Measurements from ENCODE around the gene CD82. TPM values are rescaled to one million over a fixed set of nuclear protein-coding genes. Genes with fewer than 3 reads are reported as not detected.

The CD82 gene
- total RNA-seq, 5 donors from 2014 or later (not counting 1 experiment from before 2014, with no cell fraction given): 53.4 to 99.6 (median 69.0) TPM

DNA sequence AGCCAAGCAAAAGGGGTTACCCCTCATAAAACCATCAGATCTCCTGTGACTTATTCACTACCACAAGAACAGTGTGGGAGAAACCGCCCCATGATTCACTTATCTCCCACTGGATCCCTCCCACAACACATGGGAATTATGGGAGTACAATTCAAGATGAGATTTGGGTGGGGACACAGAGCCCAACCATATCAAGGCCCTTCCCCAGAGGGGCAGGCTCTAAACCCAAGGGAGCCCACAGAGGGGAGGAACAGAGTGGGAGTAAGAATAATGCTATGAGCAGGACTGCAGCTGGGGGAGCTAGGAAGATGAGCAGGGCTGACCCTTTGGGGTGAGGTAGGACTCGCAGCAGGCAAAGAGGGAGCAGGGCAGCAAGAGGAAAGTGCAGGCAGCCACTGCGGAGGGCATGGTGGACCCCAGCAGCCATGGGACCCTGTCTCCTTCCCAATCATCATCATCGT lies 59.3 kb downstream of the CD82 start:
- Histone ChIP-seq H3K36me3 (ENCODE audit: control insufficient read depth in 2 of 2, extremely low read depth in 1 of 2, insufficient read depth in 1 of 2, low read length in 1 of 2) (peaks cover 0 to 2% of the 10 kb centered on the region in 2 donors), H3K4me3 (ENCODE audit: control insufficient read depth in 1 of 2, extremely low read depth in 1 of 2, low read length in 1 of 2) (no peak overlapping the region), H3K9me3 (no peaks in the 10 kb centered on the region), H3K27me3 (replicated peaks in 1 of 2; ENCODE audit: control insufficient read depth in 2 of 2, extremely low read depth in 1 of 2, insufficient read depth in 2 of 2, low read length in 1 of 2) (no peaks in the 10 kb centered on the region), H3K4me1 (ENCODE audit: control insufficient read depth in 1 of 2, extremely low read depth in 1 of 2, insufficient read depth in 2 of 2, low read length in 2 of 2) (peaks cover 5 to 22% of the 10 kb centered on the region in 2 experiments), H3K27ac (ENCODE audit: low read length) (no peak overlapping the region)
- Mint-ChIP-seq H3K4me1 (peaks cover 15 to 26% (median 25%) of the 10 kb centered on the region in 3 donors), H3K9me3 (no peaks in the 10 kb centered on the region), H3K27ac (peak overlapping the region in 1 of 2 donors; percentile 19), H3K4me3 (no peak overlapping the region), H3K36me3 (peaks cover 9% of the 10 kb centered on the region), H3K27me3 (no peaks in the 10 kb centered on the region)
- WGBS (ENCODE audit: insufficient coverage): 93% methylated on average over 3 of the region's 4 CpGs
- POLR2A ChIA-PET: no interaction called here
- ATAC-seq (replicated peaks in 1 of 4) (no peak), DNase-seq (peak in 3 of 35 experiments; percentile 5 to 22 (median 10))
- CTCF ChIA-PET: interaction anchor here in 1 of 2 donors (2.3 kb wide), 1 partner anchor 8 kb away, joined by 6 read pairs; no protein-coding TSS in a partner anchor

- POLR2A ChIA-PET: no interaction called here
- no peak overlapping the region for H3K27ac ChIP-seq (ENCODE audit: low read length)
- H3K4me3 Mint-ChIP-seq: no peak overlapping the region
- H3K9me3 ChIP-seq: no peaks in the 10 kb centered on the region
- peaks cover 4% of the 10 kb centered on the region for H3K36me3 Mint-ChIP-seq
- H3K36me3 ChIP-seq (ENCODE audit: control insufficient read depth in 2 of 2, extremely low read depth in 1 of 2, insufficient read depth in 1 of 2, low read length in 1 of 2): no peaks in the 10 kb centered on the region
- H3K27ac Mint-ChIP-seq: peak overlapping the region in 1 of 2 donors; percentile 41
- peaks cover 5 to 22% of the 10 kb centered on the region in 2 experiments for H3K4me1 ChIP-seq (ENCODE audit: control insufficient read depth in 1 of 2, extremely low read depth in 1 of 2, insufficient read depth in 2 of 2, low read length in 2 of 2)
- no peaks in the 10 kb centered on the region for H3K9me3 Mint-ChIP-seq
- no peak overlapping the region for H3K4me3 ChIP-seq (ENCODE audit: control insufficient read depth in 1 of 2, extremely low read depth in 1 of 2, low read length in 1 of 2)
- ATAC-seq (replicated peaks in 1 of 4) (no peak), DNase-seq (peak in 4 of 35 experiments; percentile 2 to 12 (median 6))
- no peaks in the 10 kb centered on the region for H3K27me3 Mint-ChIP-seq
- WGBS (ENCODE audit: insufficient coverage): 68% methylated on average over 3 of the region's 7 CpGs
- CTCF ChIA-PET: interaction anchor here (0.5 to 2.3 kb wide), 5 partner anchors 8 to 935 kb away, joined by 3 to 7 read pairs (median 4); no protein-coding TSS in a partner anchor
- peaks cover 15 to 24% (median 19%) of the 10 kb centered on the region in 3 donors for H3K4me1 Mint-ChIP-seq
- H3K27me3 ChIP-seq (replicated peaks in 1 of 2; ENCODE audit: control insufficient read depth in 2 of 2, extremely low read depth in 1 of 2, insufficient read depth in 2 of 2, low read length in 1 of 2): peaks cover 0 to 4% of the 10 kb centered on the region in 2 experiments
These were observed 60.5 kb downstream of the CD82 start for GRCh38 chr11:44625759-44626523.

GRCh38 chr11:44626645-44627044 lies 61.2 kb downstream of the CD82 start:
- DNase-seq: no peak
- peaks cover 15 to 21% (median 19%) of the 10 kb centered on the region in 3 donors for H3K4me1 Mint-ChIP-seq
- Histone ChIP-seq H3K27me3 (replicated peaks in 1 of 2; ENCODE audit: control insufficient read depth in 2 of 2, extremely low read depth in 1 of 2, insufficient read depth in 2 of 2, low read length in 1 of 2) (peaks cover 0 to 4% of the 10 kb centered on the region in 2 experiments), H3K4me1 (ENCODE audit: control insufficient read depth in 1 of 2, extremely low read depth in 1 of 2, insufficient read depth in 2 of 2, low read length in 2 of 2) (peaks cover 5 to 22% of the 10 kb centered on the region in 2 experiments), H3K27ac (ENCODE audit: low read length) (no peak overlapping the region), H3K36me3 (ENCODE audit: control insufficient read depth in 2 of 2, extremely low read depth in 1 of 2, insufficient read depth in 1 of 2, low read length in 1 of 2) (no peaks in the 10 kb centered on the region), H3K9me3 (no peaks in the 10 kb centered on the region), H3K4me3 (ENCODE audit: control insufficient read depth in 1 of 2, extremely low read depth in 1 of 2, low read length in 1 of 2) (no peak overlapping the region)
- ChIA-PET CTCF (interaction anchor here in 1 of 2 donors (0.6 to 2.3 kb wide), 2 partner anchors 10 to 64 kb away, joined by 3 to 6 read pairs; no protein-coding TSS in a partner anchor), POLR2A (interaction anchor here in 1 of 2 donors (0.5 kb wide), 1 partner anchor 102 kb away, joined by 4 read pairs; no protein-coding TSS in a partner anchor)
- ATAC-seq (replicated peaks in 1 of 4): no peak
- no peaks in the 10 kb centered on the region for H3K9me3 Mint-ChIP-seq
- H3K4me3 Mint-ChIP-seq: no peak overlapping the region
- no CpG with 5 or more reads among the region's 2 CpGs for WGBS (ENCODE audit: insufficient coverage)
- no peak overlapping the region for H3K27ac Mint-ChIP-seq
- H3K36me3 Mint-ChIP-seq: peaks cover 4% of the 10 kb centered on the region
- H3K27me3 Mint-ChIP-seq: no peaks in the 10 kb centered on the region

DNA sequence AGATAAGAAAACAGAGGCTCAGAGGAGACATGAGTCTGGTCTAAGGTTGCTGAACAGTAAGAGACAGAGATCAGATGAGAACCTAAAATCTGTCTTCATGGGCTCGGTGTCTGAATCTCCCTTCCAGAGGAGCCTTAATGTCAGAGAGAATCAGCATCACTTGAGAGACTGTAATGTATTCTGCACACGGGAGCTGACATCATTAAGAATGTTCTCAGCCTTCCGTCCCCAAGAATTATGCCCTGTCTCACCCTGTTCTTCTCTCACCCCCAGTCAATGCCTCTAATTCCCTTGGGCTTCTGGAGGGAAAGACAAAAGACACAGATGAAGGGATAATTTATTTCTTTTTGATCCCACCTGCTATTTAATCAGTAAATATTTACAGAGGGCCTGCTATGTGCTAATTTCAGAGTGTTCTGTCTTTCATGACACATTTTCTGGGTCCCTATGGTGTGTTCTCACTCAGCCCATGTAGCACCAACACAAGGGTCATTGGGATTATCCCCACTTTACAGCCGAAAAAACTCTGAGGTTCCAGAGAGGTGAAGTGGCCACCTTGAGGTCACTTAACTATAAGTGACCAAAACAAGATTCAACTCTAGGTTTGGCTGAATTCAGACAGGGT lies 61.8 kb downstream of the CD82 start:
- no peaks in the 10 kb centered on the region for H3K27me3 Mint-ChIP-seq
- ChIA-PET POLR2A (no interaction called here), CTCF (interaction anchor here in 1 of 2 donors (2.3 kb wide), 1 partner anchor 10 kb away, joined by 6 read pairs; no protein-coding TSS in a partner anchor)
- ATAC-seq (replicated peaks in 1 of 4): no peak
- no peak for DNase-seq
- peaks cover 4% of the 10 kb centered on the region for H3K36me3 Mint-ChIP-seq
- WGBS (ENCODE audit: insufficient coverage): 100% methylated on average over 2 of the region's 4 CpGs
- H3K4me3 Mint-ChIP-seq: no peak overlapping the region
- H3K4me1 ChIP-seq (ENCODE audit: control insufficient read depth in 1 of 2, extremely low read depth in 1 of 2, insufficient read depth in 2 of 2, low read length in 2 of 2): peaks cover 5 to 16% of the 10 kb centered on the region in 2 experiments
- H3K27ac Mint-ChIP-seq: no peak overlapping the region
- no peaks in the 10 kb centered on the region for H3K36me3 ChIP-seq (ENCODE audit: control insufficient read depth in 2 of 2, extremely low read depth in 1 of 2, insufficient read depth in 1 of 2, low read length in 1 of 2)
- peaks cover 14 to 24% (median 21%) of the 10 kb centered on the region in 3 donors for H3K4me1 Mint-ChIP-seq
- H3K4me3 ChIP-seq (ENCODE audit: control insufficient read depth in 1 of 2, extremely low read depth in 1 of 2, low read length in 1 of 2): no peak overlapping the region
- H3K9me3 Mint-ChIP-seq: no peaks in the 10 kb centered on the region
- no peak overlapping the region for H3K27ac ChIP-seq (ENCODE audit: low read length)
- no peaks in the 10 kb centered on the region for H3K9me3 ChIP-seq
- H3K27me3 ChIP-seq (replicated peaks in 1 of 2; ENCODE audit: control insufficient read depth in 2 of 2, extremely low read depth in 1 of 2, insufficient read depth in 2 of 2, low read length in 1 of 2): peaks cover 0 to 7% of the 10 kb centered on the region in 2 experiments

- Histone ChIP-seq H3K4me3 (ENCODE audit: control insufficient read depth in 1 of 2, extremely low read depth in 1 of 2, low read length in 1 of 2) (no peak overlapping the region), H3K27me3 (replicated peaks in 1 of 2; ENCODE audit: control insufficient read depth in 2 of 2, extremely low read depth in 1 of 2, insufficient read depth in 2 of 2, low read length in 1 of 2) (peaks cover 0 to 13% of the 10 kb centered on the region in 2 experiments), H3K4me1 (ENCODE audit: control insufficient read depth in 1 of 2, extremely low read depth in 1 of 2, insufficient read depth in 2 of 2, low read length in 2 of 2) (peaks cover 0 to 11% of the 10 kb centered on the region in 2 experiments), H3K27ac (ENCODE audit: low read length) (no peak overlapping the region), H3K9me3 (no peaks in the 10 kb centered on the region), H3K36me3 (ENCODE audit: control insufficient read depth in 2 of 2, extremely low read depth in 1 of 2, insufficient read depth in 1 of 2, low read length in 1 of 2) (no peaks in the 10 kb centered on the region)
- peak in 2 of 35 experiments; percentile 9 to 19 for DNase-seq
- ATAC-seq (replicated peaks in 1 of 4): no peak
- Mint-ChIP-seq H3K4me3 (no peak overlapping the region), H3K9me3 (no peaks in the 10 kb centered on the region), H3K4me1 (peaks cover 9 to 26% (median 15%) of the 10 kb centered on the region in 3 donors), H3K36me3 (peaks cover 4% of the 10 kb centered on the region), H3K27me3 (peaks cover 0 to 4% of the 10 kb centered on the region in 2 donors), H3K27ac (no peak overlapping the region)
- 93% methylated on average over 7 of the region's 9 CpGs for WGBS (ENCODE audit: insufficient coverage)
- CTCF ChIA-PET: interaction anchor here in 1 of 2 donors (0.6 kb wide), 1 partner anchor 486 kb away, joined by 4 read pairs; no protein-coding TSS in a partner anchor
- POLR2A ChIA-PET: no interaction called here
These were observed 62.7 kb downstream of the CD82 start for GRCh38 chr11:44627911-44628729.
